GM19238 (cell line): ENCODE results near the gene CAMKK2.
"Not testable (repeated sequence)": the region's sequence is repeated elsewhere in the genome, so short reads cannot be mapped to it uniquely, and the experiment has no call there.

Experiments
- DNase-seq: peaks from one replicate; pipeline ENCODE4 v3.0.0; 2011; ENCODE audit warnings: low spot score; ENCODE audit not compliant: insufficient read length

The CAMKK2 gene

GRCh38 chr12:121279507-121279915, 17.0 kb downstream of the CAMKK2 start:
- DNase-seq: no peak

DNA sequence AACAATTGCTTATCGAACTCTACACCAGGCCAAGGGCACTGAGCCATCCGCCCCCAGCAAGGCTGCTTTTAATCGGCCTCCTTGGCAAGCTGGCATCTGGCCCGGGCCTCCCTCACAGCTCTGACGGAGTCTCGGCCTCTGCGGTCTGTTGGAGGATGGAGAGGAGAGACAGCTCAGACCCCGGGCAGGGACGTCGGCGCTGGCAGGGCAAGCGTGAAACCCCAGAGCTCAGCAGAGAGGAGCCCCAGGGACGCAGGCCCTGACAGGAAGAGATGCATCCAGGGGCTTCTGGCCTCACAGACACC, 17.5 kb downstream of the CAMKK2 start:
- DNase-seq: no peak

GRCh38 chr12:121278169-121279070, 18.1 kb downstream of the CAMKK2 start:
- no peak for DNase-seq

- no peak for DNase-seq
These were observed 19.1 kb downstream of the CAMKK2 start for GRCh38 chr12:121277374-121277759.

- no peak for DNase-seq
These were observed 22.3 kb downstream of the CAMKK2 start for GRCh38 chr12:121274036-121274763.

- no peak for DNase-seq
These were observed 23.1 kb downstream of the CAMKK2 start for GRCh38 chr12:121273364-121273896.

- DNase-seq: no peak
These were observed 28.7 kb downstream of the CAMKK2 start for GRCh38 chr12:121267822-121268221.

DNA sequence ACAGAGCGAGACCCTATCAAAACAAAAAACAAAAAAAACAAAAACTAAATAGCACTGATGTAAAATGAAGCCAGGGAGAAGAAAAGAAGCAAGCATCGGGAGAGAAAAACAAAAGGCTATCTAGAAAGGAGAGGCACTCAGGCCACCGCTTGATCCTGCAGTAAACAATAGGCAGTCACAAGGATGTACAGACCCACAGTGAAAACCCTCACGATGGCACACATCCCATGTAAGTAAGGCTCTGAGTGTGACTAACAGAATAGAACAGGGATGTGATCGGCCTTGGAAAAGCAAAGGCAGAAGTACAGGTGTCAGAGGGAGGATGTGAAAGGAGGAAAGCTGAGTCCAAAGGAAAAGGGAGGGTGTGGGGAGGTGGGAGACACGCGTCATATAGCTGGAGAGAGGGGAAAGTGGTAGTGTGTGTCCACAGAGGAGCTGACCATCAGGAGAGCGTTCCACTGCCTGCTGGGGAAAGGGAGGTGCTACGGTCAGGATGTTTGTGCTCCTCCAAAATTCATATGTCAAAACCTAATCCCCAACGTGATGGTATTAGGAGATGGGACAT, 31.5 kb downstream of the CAMKK2 start:
- no peak for DNase-seq

DNA sequence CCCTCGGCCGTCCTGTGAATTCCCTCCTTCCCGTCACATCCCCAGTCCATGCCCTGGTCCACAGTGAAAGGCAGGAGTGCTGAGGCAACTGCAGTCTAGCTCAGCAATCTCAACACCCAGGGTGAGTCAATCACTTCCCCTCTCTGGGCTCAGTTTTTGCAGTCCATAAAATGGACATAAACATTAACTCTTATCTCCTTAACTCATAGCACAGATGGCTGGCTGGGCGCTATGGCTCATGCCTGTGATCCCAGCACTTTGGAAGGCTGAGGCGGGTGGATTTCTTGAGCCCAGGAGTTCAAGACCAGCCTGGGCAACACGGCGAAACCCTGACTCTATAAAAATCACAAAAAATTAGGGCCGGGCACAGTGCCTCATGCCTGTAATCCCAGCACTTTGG, 32.4 kb downstream of the CAMKK2 start:
- DNase-seq: no peak

DNA sequence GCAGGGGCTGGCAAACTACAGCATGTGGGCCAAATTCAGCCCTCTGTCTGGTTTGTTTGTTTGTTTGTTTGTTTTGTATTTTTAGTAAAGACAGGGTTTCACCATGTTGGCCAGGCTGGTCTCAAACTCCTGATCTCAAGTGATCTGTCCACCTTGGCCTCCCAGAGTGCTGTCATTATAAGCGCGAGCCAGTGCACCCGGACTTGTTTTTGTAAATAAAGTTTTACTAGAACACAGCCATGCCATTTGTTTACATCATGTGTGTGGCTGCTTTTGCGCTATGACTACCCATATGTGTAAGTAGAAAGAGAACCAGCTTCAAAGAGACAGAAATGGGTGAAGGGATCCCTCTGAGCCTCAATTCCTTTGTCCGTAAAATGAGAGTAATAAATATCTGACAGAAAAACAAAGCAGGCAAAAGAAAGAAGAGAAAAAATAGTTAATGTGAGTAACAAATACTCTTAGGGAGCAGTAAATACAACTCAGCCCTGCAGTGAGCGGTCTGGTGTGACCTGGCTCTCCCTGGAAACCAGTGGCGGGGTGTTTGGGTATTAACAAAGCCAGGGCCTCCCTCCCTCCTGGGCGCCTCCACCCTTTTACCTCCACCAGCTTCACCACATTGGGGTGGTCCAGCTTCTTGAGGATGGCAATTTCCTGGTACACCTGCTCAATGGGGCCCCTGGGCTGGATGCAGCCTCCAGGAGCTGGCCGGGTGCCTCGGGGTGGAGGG, 33.1 kb downstream of the CAMKK2 start:
- no peak for DNase-seq

GRCh38 chr12:121261398-121261797, 35.1 kb downstream of the CAMKK2 start:
- DNase-seq: no peak

DNA sequence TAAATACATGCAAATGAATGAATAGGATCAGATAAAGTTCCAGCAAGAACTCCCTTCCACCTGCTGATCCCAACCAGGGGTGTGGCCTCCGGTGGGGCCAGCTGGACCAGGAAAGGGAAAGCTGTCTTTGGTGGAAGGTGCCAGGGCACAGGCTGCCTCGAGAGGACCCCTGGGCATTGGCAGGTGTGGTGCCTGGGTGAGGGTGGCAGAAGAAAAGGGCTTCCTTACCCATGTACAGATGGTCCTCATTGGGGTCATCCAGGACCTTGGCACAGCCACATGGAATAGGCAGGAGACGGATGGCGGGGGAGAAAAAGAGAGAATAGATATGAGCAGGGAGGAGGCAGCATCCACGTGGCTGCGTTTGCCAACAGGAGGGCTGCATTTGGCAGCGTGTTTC, 36.4 kb downstream of the CAMKK2 start:
- DNase-seq: no peak

- DNase-seq: no peak
These were observed 37.4 kb downstream of the CAMKK2 start for GRCh38 chr12:121259074-121259473.

- DNase-seq: not testable (repeated sequence)
These were observed 38.6 kb downstream of the CAMKK2 start for GRCh38 chr12:121257704-121258449.

DNA sequence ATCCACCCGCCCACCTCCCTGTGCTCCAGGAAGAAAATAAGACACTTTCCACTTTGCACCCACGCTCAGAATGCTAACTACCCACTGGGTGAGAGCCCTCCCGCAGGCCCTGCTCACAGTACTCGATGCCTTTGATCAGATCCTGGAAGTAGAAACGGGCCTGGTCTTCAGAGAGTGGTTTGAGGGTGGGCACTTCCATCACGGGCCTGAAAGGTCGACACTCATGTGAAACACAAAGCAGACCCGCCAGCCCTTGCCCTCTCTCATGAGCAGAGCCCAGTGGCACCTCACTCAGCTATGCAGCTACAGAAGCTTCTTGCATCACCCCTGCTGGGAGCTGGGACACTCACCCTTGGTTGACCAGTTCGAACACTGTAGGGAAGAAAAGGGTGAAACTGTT, 41.1 kb downstream of the CAMKK2 start:
- DNase-seq: no peak

DNA sequence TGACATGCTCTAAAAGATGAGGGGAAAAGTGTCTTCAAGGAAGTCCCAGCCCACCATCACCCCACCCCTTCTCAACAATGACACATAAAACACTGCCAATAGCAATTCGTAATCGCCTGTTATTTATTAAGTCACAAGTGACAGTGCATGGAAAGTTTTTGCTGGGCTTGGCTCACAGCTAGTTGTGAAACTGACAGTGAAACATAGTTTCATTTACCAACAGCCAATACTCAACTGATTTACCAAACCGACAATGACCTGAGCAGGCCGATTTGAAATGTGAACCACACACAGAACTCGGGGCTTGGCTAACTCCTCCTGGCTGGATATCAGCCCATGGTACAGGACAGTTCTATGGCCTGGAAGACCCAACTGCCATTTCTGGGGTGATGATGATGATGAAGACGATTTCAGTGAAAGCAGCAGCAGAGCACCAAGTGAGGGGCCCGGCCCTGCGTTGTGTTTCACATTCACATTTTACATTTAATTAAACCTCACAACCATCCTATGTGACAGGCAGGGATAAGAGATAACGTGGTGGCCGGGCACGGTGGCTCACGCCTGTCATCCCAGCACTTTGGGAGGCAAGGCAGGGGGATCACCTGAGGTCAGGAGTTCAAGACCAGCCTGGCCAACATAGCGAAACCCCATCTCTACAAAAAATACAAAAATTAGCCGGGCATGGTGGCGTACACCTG, 42.7 kb downstream of the CAMKK2 start:
- no peak for DNase-seq

DNA sequence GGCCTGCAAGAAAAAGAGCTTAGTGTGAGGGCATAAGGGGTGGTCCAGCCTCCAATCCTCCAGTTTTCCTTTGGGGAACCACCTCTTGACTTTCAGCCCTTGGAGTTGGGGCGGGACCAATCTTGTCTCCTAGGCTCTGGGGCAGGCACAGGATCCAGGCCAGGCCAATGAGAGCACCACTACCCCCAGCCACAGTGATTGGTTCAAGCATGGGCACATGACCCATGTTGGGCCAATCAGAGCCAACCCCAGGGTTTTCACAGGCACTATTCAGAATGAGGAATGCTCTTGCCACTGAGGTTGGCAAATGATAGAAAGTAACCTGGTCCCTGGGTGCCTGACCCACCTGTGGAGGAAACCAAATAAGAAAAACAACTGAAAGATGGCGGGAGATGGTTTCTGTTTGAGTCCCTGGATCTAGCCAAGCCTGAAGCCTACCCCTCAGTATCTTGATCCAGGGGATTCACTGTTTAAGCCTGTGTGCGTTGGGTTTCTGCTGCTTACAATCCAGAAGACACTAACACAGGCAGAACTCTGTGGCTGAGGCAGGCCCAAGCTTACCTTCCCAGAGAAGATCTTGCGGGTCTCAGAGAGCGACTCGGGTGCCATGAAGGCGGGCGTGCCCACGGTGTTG, 43.7 kb downstream of the CAMKK2 start:
- DNase-seq: no peak

DNA sequence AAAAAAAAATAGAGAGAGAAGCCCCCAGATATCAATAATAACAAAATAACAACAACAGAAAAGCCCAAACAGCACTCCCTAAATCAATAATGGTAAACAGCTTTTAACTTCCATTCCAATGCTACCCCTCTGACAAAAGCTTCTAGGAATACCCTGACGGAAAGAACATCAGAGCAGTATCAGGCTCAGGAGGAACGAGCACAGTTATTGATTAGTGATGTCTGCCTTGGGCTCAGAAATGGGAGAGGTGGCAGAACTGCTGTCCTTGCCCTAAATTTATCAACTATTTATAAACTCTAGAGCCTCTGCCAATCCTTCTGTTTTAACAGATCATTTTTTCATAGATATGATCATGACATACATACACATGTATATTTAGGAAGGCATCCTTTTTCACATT, 44.7 kb downstream of the CAMKK2 start:
- no peak for DNase-seq

- no peak for DNase-seq
These were observed 46.1 kb downstream of the CAMKK2 start for GRCh38 chr12:121250359-121250758.

DNA sequence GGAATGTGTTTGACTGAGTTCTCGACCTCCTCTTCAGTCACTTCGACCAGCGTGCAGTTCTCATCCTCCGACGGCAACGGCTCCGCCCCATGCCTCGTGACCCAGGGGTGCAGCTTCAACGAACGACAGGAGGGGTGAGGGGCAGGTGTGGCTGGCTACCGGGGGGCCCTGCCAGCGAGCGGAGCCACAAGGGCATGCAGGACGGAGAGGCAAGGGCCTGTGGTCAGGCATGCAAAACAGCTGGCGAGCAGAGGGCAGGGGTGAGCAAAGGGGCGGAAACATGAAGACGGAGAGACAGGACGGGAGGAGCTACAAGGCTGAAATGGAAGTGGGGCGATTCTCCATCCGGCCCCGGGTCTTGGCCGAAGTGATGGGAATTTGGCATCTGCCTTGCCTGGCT, 47.9 kb downstream of the CAMKK2 start:
- no peak for DNase-seq
